DOHH2 (cell line): ENCODE data around the gene XRCC2.

ENCODE experiments used
- CTCF ChIP-seq: fragments of 200-600 bp; sonication (generic); IDR thresholded peaks from one replicate; pipeline ENCODE4 v1.5.1; 2014; ENCODE audit warnings: antibody characterized with exemption, mild to moderate bottlenecking, low read depth, low read length; ENCODE audit not compliant: poor library complexity, severe bottlenecking
- EZH2phosphoT487 ChIP-seq: fragments of 200-600 bp; sonication (generic); IDR thresholded peaks from 2 replicates; pipeline ENCODE4 v1.6.1; 2017; ENCODE audit warnings: borderline replicate concordance, mild to moderate bottlenecking, antibody characterized with exemption, low read length, moderate library complexity, mixed read lengths

GRCh38 chr7:152710153-152710442 is 34.2 kb upstream of the XRCC2 start:
- TF ChIP-seq CTCF (no peak), EZH2phosphoT487 (no peak)
